Esophagus muscularis mucosa (tissue), 3 donors: ENCODE measurements around the gene C1S.

Experiments used
- CTCF ChIP-seq, 3 experiments: fragments of 200-600 bp in 2 of 3; fragments of 450-650 bp in 1 of 3; sonication (generic) in 2 of 3; IDR thresholded peaks; one replicate each; pipeline ENCODE4 v1.5.1; 2017 to 2019; ENCODE audit warnings: antibody characterized with exemption in 3 of 3, mild to moderate bottlenecking in 2 of 3, moderate library complexity in 1 of 3
- POLR2AphosphoS5 ChIP-seq, 2 donors: sonication (generic); formaldehyde crosslinking; IDR thresholded peaks; one replicate each; pipeline ENCODE4 v1.6.1; 2017; ENCODE audit warnings: antibody characterized with exemption in 2 of 2

GRCh38 chr12:7075518-7075917 lies 15.0 kb downstream of the C1S start:
- TF ChIP-seq CTCF (IDR thresholded peaks at IDR 0.05) = no peak
- TF ChIP-seq POLR2AphosphoS5 (IDR thresholded peaks at IDR 0.05) = no peak
